GM21423 (cell line): ENCODE results near the gene INPP1.
A peak's percentile ranks its signal among the peaks of the same experiment; 100 is the strongest.

Experiments used
- ATAC-seq: cut with Tn5 transposase; IDR thresholded peaks from one replicate; pipeline ENCODE4 v1.9.1; 2021; ENCODE audit warnings: mild to moderate bottlenecking, moderate library complexity; ENCODE audit not compliant: unreplicated experiment

INPP1 gene

GRCh38 chr2:190407662-190408537 lies 64.5 kb downstream of the INPP1 start, which contains the start of gene MFSD6:
TSS of gene MFSD6 (plus strand) at chr2:190408355. CDS start at chr2:190436030, 27,675 bp downstream.
- ATAC-seq = peak; percentile 56

- peak; percentile 67 for ATAC-seq
Measured at GRCh38 chr2:190408538-190409271, 65.3 kb downstream of the INPP1 start.

GRCh38 chr2:190409616-190410015 lies 66.2 kb downstream of the INPP1 start:
- ATAC-seq = no peak

- ATAC-seq = no peak
Measured at GRCh38 chr2:190410166-190410565, 66.8 kb downstream of the INPP1 start.

GRCh38 chr2:190412966-190413365 lies 69.6 kb downstream of the INPP1 start:
- no peak for ATAC-seq

GRCh38 chr2:190413421-190413820 lies 70.0 kb downstream of the INPP1 start:
- ATAC-seq = no peak

- no peak for ATAC-seq
Measured at GRCh38 chr2:190415251-190415650, 71.9 kb downstream of the INPP1 start.

GRCh38 chr2:190415794-190416775 lies 72.7 kb downstream of the INPP1 start:
- no peak for ATAC-seq

GRCh38 chr2:190417045-190417842 lies 73.9 kb downstream of the INPP1 start:
- no peak for ATAC-seq

GRCh38 chr2:190418727-190419126 lies 75.3 kb downstream of the INPP1 start:
- no peak for ATAC-seq

- no peak for ATAC-seq
Measured at GRCh38 chr2:190420801-190421200, 77.4 kb downstream of the INPP1 start.
